Retinal pigment epithelial cell (primary cell): ENCODE results near the gene SOX5.
A peak's percentile ranks its signal among the peaks of the same experiment; 100 is the strongest.
"Not testable (repeated sequence)": the region's sequence is repeated elsewhere in the genome, so short reads cannot be mapped to it uniquely, and the experiment has no call there.

ENCODE experiments used
- DNase-seq: peaks from one replicate; pipeline ENCODE4 v3.0.0-alpha.2; 2010; ENCODE audit warnings: low read depth
- H3K4me3 ChIP-seq: 2 replicates; pipeline ENCODE4 v1.5.1; 2011; ENCODE audit warnings: mild to moderate bottlenecking, low read length, control low read depth, moderate library complexity
- CTCF ChIP-seq: conservative IDR thresholded peaks from 2 replicates; pipeline ENCODE4 v1.5.1; 2011; ENCODE audit warnings: low read depth, low read length, control low read depth, inconsistent platforms

The SOX5 gene

GRCh38 chr12:23533265-23533664 is 416.2 kb downstream of the SOX5 start:
- TF ChIP-seq CTCF, result no peak
- no peak for DNase-seq
- H3K4me3 ChIP-seq, result no peak overlapping the region

DNA sequence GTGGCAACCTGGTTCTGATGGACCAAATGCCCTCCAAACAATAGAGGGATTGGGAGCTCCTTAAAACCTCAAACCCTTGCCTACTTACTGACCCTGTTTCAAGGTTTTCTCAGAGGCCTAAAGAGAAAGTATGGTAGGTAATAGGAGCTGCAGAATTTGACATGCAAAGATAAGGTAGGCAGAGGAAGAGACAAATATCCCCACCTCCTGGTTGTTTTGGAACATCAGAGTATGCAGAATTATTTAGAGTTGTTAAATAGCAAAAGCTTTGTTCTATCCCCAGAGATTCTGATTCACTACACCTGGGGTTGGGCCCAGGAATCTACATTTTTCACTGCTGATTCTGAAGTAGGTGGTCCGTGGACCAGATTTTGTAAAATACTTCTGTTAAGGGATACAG is 421.2 kb downstream of the SOX5 start:
- no peak for TF ChIP-seq CTCF
- H3K4me3 ChIP-seq, result no peak overlapping the region
- no peak for DNase-seq

GRCh38 chr12:23525450-23526072 is 423.9 kb downstream of the SOX5 start:
- DNase-seq, result peak; percentile 16
- TF ChIP-seq CTCF, result no peak
- H3K4me3 ChIP-seq, result no peak overlapping the region

DNA sequence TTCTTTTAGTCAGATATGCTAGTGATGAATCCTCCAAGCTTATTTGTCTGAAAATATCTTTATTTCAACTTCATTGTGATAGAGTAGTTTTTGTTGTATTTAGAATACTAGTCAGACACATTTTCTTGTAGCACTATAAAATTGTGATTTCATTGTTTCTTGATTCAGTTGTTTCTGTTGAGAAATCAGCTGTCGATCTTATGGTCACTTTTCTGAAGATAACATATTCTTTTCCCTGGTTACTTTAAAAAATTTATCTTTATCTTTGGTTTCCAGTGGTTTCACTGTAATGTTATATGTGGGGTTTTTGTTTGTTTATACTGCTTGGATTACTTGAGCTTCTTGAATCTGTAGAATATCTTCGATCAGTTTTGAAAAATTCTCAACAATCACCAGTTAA is 426.1 kb downstream of the SOX5 start:
- no peak overlapping the region for H3K4me3 ChIP-seq
- no peak for TF ChIP-seq CTCF
- DNase-seq, result no peak

GRCh38 chr12:23519444-23519843 is 430.0 kb downstream of the SOX5 start:
- H3K4me3 ChIP-seq, DNase-seq: not testable (repeated sequence)

GRCh38 chr12:23515785-23516184 is 433.7 kb downstream of the SOX5 start:
- not testable (repeated sequence) for DNase-seq, H3K4me3 ChIP-seq

DNA sequence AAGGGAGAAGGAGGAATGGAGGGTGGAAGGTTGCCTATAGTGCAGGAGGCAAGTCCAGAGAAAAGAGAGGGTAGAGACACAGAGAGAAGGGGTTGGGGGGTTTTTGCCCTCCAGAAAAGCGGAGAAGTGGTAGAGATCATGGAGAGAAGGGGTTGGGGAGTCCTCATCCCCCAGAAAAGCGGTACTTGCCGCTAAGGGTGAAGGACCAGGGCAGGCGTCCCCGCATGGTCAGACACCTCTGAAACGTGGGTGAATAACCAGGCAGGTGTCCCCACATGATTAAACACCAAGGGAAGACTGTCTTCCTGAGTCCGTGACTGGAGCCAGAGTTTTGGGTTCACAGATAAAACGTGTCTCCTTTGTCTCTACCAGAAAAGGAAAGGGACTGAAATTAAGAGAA is 439.0 kb downstream of the SOX5 start:
- no peak overlapping the region for H3K4me3 ChIP-seq
- no peak for TF ChIP-seq CTCF
- no peak for DNase-seq

GRCh38 chr12:23509832-23510231 is 439.6 kb downstream of the SOX5 start:
- not testable (repeated sequence) for H3K4me3 ChIP-seq, DNase-seq

DNA sequence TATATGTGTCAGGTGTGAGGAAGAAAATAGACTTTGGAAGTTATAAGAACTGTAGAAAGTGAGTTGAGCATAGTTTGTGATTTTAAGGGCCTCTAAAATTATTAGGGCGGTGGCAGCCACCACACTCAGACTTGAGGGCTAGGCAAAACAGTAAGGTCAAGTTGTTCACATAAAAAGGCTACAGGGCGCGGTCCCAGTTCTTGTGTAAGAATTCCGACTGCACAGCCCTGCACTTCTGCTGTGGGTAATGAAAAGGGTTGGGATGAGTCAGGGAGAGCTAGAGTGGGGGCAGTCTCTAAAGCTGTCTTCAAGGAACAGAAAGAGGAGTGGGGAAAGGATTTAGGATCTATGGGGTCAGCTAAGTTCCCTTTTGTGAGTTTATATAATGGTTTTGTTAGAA is 441.7 kb downstream of the SOX5 start:
- not testable (repeated sequence) for DNase-seq, H3K4me3 ChIP-seq

DNA sequence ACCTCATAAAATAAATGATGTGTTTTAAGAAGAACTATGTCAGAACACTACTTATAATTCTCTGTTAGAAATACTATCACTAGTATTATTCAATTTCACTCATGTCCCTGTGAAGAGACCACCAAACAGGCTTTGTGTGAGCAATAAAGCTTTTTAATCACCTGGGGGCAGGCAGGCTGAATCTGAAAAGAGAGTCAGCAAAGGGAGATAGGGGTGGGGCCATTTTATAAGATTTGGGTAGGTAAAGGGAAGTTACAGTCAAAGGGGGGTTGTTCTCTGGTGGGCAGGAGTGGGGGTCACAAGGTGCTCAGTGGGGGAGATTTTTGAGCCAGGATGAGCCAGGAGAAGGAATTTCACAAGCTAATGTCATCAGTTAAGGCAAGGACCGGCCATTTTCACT is 443.7 kb downstream of the SOX5 start:
- DNase-seq, H3K4me3 ChIP-seq: not testable (repeated sequence)
